OCI-LY3 (cell line): ENCODE measurements around the gene PLXNC1.

Experiments
- CTCF ChIP-seq: fragments of 200-600, 300-600 bp; sonication (generic); IDR thresholded peaks from 2 replicates; pipeline ENCODE4 v1.5.1; 2014; ENCODE audit warnings: antibody characterized with exemption, low read length, low read depth
- EZH2phosphoT487 ChIP-seq: fragments of 200-600 bp; shearing (Covaris generic); IDR thresholded peaks from 2 replicates; pipeline ENCODE4 v1.6.1; 2018; ENCODE audit warnings: antibody characterized with exemption, mixed run types, low read depth

DNA sequence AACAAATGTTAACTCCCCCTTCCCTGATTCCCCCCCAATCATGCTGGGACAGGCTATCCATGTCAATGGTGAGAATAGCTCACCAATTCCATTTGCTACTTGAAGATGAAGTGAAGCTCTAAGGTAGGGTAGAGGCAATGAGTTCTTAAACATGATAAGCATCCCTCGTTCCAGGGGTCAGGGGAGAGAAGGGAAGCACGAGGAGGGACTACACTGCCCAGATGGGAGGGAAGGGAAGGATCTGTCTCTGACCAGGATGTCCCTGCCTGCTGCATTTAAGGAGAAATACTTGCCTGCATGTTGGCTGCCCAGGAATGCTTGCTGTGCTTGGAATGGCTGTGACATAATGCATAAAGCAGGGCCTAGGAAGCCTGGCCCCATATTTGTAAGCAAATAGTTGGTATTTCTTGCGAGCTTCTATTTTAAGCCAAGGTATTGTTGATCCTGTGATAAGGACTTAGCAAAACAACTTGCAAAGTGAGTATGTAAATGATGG, 156.2 kb downstream of the PLXNC1 start:
- TF ChIP-seq CTCF: no peak
- no peak for TF ChIP-seq EZH2phosphoT487
